Measurements from ENCODE around the gene PRUNE2.
"Not testable (repeated sequence)": the region's sequence is repeated elsewhere in the genome, so short reads cannot be mapped to it uniquely, and the experiment has no call there.

DNA sequence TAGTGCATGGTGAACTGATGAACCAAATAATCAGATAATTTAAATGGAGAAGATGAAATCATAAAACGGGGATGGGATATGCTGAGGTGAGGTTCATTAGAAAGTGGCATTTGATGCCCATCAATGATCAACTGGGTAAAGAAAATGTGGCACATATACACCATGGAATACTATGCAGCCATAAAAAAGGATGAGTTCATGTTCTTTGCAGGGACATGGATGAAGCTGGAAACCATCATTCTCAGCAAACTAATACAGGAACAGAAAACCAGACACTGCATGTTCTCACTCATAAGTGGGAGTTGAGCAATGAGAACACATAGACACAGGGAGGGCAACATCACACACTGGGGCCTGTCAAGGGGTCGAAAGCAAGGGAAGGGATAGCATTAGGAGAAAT is 47.7 kb downstream of the PRUNE2 start:
- TF ChIP-seq, protein P1, sequence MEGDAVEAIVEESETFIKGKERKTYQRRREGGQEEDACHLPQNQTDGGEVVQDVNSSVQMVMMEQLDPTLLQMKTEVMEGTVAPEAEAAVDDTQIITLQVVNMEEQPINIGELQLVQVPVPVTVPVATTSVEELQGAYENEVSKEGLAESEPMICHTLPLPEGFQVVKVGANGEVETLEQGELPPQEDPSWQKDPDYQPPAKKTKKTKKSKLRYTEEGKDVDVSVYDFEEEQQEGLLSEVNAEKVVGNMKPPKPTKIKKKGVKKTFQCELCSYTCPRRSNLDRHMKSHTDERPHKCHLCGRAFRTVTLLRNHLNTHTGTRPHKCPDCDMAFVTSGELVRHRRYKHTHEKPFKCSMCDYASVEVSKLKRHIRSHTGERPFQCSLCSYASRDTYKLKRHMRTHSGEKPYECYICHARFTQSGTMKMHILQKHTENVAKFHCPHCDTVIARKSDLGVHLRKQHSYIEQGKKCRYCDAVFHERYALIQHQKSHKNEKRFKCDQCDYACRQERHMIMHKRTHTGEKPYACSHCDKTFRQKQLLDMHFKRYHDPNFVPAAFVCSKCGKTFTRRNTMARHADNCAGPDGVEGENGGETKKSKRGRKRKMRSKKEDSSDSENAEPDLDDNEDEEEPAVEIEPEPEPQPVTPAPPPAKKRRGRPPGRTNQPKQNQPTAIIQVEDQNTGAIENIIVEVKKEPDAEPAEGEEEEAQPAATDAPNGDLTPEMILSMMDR (IDR thresholded peaks at IDR 0.05; ENCODE audit: insufficient read depth, low read length, poor library complexity, severe bottlenecking) = not testable (repeated sequence)
- not testable (repeated sequence) for TF ChIP-seq EZH2phosphoT487 (conservative IDR thresholded peaks at IDR 0.05; ENCODE audit: low read length)
